ENCODE measurements around the gene ZCCHC4. TPM values are rescaled to one million over a fixed set of nuclear protein-coding genes. Genes with fewer than 3 reads are reported as not detected.

The ZCCHC4 gene
- total and polyA plus RNA-seq, 2 of the 8 experiments (the other 6 are each of a cell fraction or from before 2014, with no cell fraction given) = 9.8 to 12.5 TPM

- peaks cover 0 to 7% (median 3%) of the 10 kb centered on the region in 4 experiments; a peak in 3 of 8 replicates for H3K36me3 ChIP-seq (ENCODE audit: control insufficient read depth in 2 of 4, insufficient read depth in 4 of 4, low read length in 3 of 4)
- no peak overlapping the region for H3K4ac ChIP-seq (replicated peaks; ENCODE audit: insufficient read length, low read depth, low read length)
- H3K23me2 ChIP-seq (ENCODE audit: low read depth, low read length) = no peaks in the 10 kb centered on the region
- no peak for FAIRE-seq
- H3K56ac ChIP-seq (replicated peaks; ENCODE audit: insufficient read length, low read depth, low read length) = no peak overlapping the region
- no peak for TF ChIP-seq TBP (IDR thresholded peaks at IDR 0.05; ENCODE audit: low read depth, low read length)
- TF ChIP-seq HDAC6 (IDR thresholded peaks at IDR 0.05; ENCODE audit: low read depth, low read length) = no peak
- no peaks in the 10 kb centered on the region for H3K79me1 ChIP-seq (ENCODE audit: low read depth, low read length)
- no peaks in the 10 kb centered on the region for H3K79me2 ChIP-seq (ENCODE audit: control insufficient read depth in 1 of 2, insufficient read depth in 2 of 2, low read length in 2 of 2)
- H2BK12ac ChIP-seq (ENCODE audit: low read depth, low read length) = no peak overlapping the region
- H3K14ac ChIP-seq (ENCODE audit: insufficient read length) = no peak overlapping the region
- no peak overlapping the region for H3K18ac ChIP-seq (ENCODE audit: extremely low read depth, low read length)
- no peak overlapping the region for H2AK5ac ChIP-seq (ENCODE audit: low read depth, low read length)
- no peak overlapping the region; the same call in 1 of the 2 replicates for H4K8ac ChIP-seq (ENCODE audit: extremely low read depth, insufficient read depth, low read length)
- H3K4me3 ChIP-seq (ENCODE audit: extremely low read depth in 1 of 4, insufficient read depth in 2 of 4, low read depth in 3 of 4, low read length in 4 of 4) = no peak overlapping the region
- peaks cover 0 to 9% of the 10 kb centered on the region in 2 experiments; a peak in 2 of 4 replicates for H3K9me3 ChIP-seq (ENCODE audit: insufficient read depth in 2 of 2, low read depth in 1 of 2, low read length in 1 of 2)
- ChIA-PET CTCF (ENCODE audit: partially characterized antibody) (interaction anchor here (0.8 to 4.1 kb wide), 3 partner anchors 11 to 44 kb away, joined by 3 to 31 read pairs (median 10); partner anchors contain the start of gene ZCCHC4), POLR2A (ENCODE audit: partially characterized antibody) (no interaction called here)
- DNase-seq (ENCODE audit: low read depth in 1 of 2, low spot score in 2 of 2) = no peak
- no peak overlapping the region for H3K27ac ChIP-seq (ENCODE audit: low read depth, low read length)
- no peak overlapping the region for H4K5ac ChIP-seq (ENCODE audit: insufficient read length, low read depth, low read length)
- H2BK15ac ChIP-seq (ENCODE audit: low read length) = no peak overlapping the region
- no peak overlapping the region for H3K23ac ChIP-seq (ENCODE audit: insufficient read length)
- no peaks in the 10 kb centered on the region for H3K27me3 ChIP-seq (replicated peaks in 1 of 4; ENCODE audit: control insufficient read depth in 3 of 4, extremely low read depth in 1 of 4, insufficient read depth in 3 of 4, low read length in 3 of 4)
- H2BK5ac ChIP-seq (ENCODE audit: low read depth, low read length) = no peak overlapping the region
- no peak overlapping the region for H4K91ac ChIP-seq (replicated peaks; ENCODE audit: insufficient read length, low read length)
- no peak overlapping the region for H2BK20ac ChIP-seq (ENCODE audit: low read length)
- H3K4me2 ChIP-seq (ENCODE audit: insufficient read depth in 1 of 2, low read depth in 2 of 2, low read length in 2 of 2) = no peak overlapping the region
- peaks cover 0 to under 1% of the 10 kb centered on the region in 2 experiments for H4K20me1 ChIP-seq (replicated peaks in 1 of 2; ENCODE audit: control insufficient read depth in 1 of 2, insufficient read depth in 2 of 2, low read length in 2 of 2)
- H2AFZ ChIP-seq (ENCODE audit: low read length) = no peak overlapping the region
- H3K4me1 ChIP-seq (replicated peaks in 1 of 4; ENCODE audit: control insufficient read depth in 3 of 4, insufficient read depth in 4 of 4, low read length in 3 of 4) = no peaks in the 10 kb centered on the region
- no peak overlapping the region for H3K9ac ChIP-seq (replicated peaks in 1 of 4; ENCODE audit: extremely low read depth in 1 of 4, low read depth in 3 of 4, low read length in 3 of 4)
- 90% methylated on average over 2 of the region's 2 CpGs; no CpG with 5 or more reads in 1 of the 2 experiments for WGBS, 2 experiments (ENCODE audit: extremely low coverage in 1 of 2, insufficient coverage in 1 of 2, insufficient read length in 1 of 2, insufficient replicate concordance in 2 of 2, low coverage in 1 of 2, low lambda C conversion rate in 2 of 2, missing lambda C conversion rate in 1 of 2)
- H2BK120ac ChIP-seq (replicated peaks; ENCODE audit: low read depth, low read length) = no peak overlapping the region
Measured at GRCh38 chr4:25356068-25356467, 43.5 kb downstream of the ZCCHC4 start.
